Stimulated activated naive CD8-positive, alpha-beta T cell treated with anti-CD3 and anti-CD28 coated beads, Interleukin-15, amount 100 ng/mL, for 72 hours (primary cell): Measurements from ENCODE around the gene CCDC171.
"Not testable (repeated sequence)": the region's sequence is repeated elsewhere in the genome, so short reads cannot be mapped to it uniquely, and the experiment has no call there.

Source experiments
- ATAC-seq: fragments of 150-1000 bp; cut with Tn5 transposase; 2 replicates; pipeline ENCODE4 v1.10.0; 2021; ENCODE audit warnings: mild to moderate bottlenecking, moderate library complexity
- DNase-seq, 2 donors: peaks; one replicate each; pipeline ENCODE4 v3.0.0; 2021 to 2022
- H3K27ac Mint-ChIP-seq, 2 donors: one replicate each; pipeline ENCODE4 v1.8.0; 2022; ENCODE audit warnings: mild to moderate bottlenecking in 2 of 2, mixed read lengths in 2 of 2, moderate library complexity in 2 of 2
- H3K27me3 Mint-ChIP-seq: one replicate; pipeline ENCODE4 v1.8.0; 2022; ENCODE audit warnings: mixed read lengths
- H3K4me1 Mint-ChIP-seq: one replicate; pipeline ENCODE4 v1.8.0; 2022; ENCODE audit warnings: mild to moderate bottlenecking, mixed read lengths
- H3K4me3 Mint-ChIP-seq, 2 donors: one replicate each; pipeline ENCODE4 v1.8.0; 2022; ENCODE audit warnings: mild to moderate bottlenecking in 2 of 2, mixed read lengths in 2 of 2, moderate library complexity in 1 of 2
- H3K9me3 Mint-ChIP-seq, 2 donors: one replicate each; pipeline ENCODE4 v1.8.0; 2022; ENCODE audit warnings: mixed read lengths in 2 of 2

The CCDC171 gene

GRCh38 chr9:15552636-15553527 is at the start of gene CCDC171:
Gene CCDC171 (plus strand): TSS chr9:15553043. CDS start chr9:15564089, 11,046 bp downstream.
- Mint-ChIP-seq H3K4me1 (peaks cover 15% of the 10 kb centered on the region), H3K4me3 (peak within 1 kb of the TSS; percentile 96 to 98), H3K9me3 (no peaks in the 10 kb centered on the region), H3K27me3 (no peaks in the 10 kb centered on the region), H3K27ac (peak within 1 kb of the TSS; percentile 90 to 97)
- DNase-seq (peak; percentile 82 to 88), ATAC-seq (peak; percentile 88)

GRCh38 chr9:15505921-15506320 is 46.9 kb upstream of the CCDC171 start:
- ATAC-seq: no peak
- no peaks in the 10 kb centered on the region for H3K9me3 Mint-ChIP-seq
- peaks cover 60% of the 10 kb centered on the region for H3K4me1 Mint-ChIP-seq
- DNase-seq: no peak
- no peak overlapping the region for H3K27ac Mint-ChIP-seq
- H3K4me3 Mint-ChIP-seq: no peak overlapping the region
- H3K27me3 Mint-ChIP-seq: no peaks in the 10 kb centered on the region

GRCh38 chr9:15509931-15510788 is 42.7 kb upstream of the CCDC171 start:
- ATAC-seq: peak; percentile 65
- DNase-seq: peak; percentile 57 to 71
- peaks cover 64% of the 10 kb centered on the region for H3K4me1 Mint-ChIP-seq
- peak overlapping the region; percentile 94 to 99 for H3K27ac Mint-ChIP-seq
- no peaks in the 10 kb centered on the region for H3K9me3 Mint-ChIP-seq
- no peaks in the 10 kb centered on the region for H3K27me3 Mint-ChIP-seq
- H3K4me3 Mint-ChIP-seq: peak overlapping the region; percentile 89 to 90

- H3K27me3 Mint-ChIP-seq: no peaks in the 10 kb centered on the region
- H3K9me3 Mint-ChIP-seq: no peaks in the 10 kb centered on the region
- H3K4me3 Mint-ChIP-seq: peak within 1 kb of the TSS; percentile 90 to 91
- peak within 1 kb of the TSS; percentile 100 for H3K27ac Mint-ChIP-seq
- peak; percentile 91 for ATAC-seq
- peaks cover 59% of the 10 kb centered on the region for H3K4me1 Mint-ChIP-seq
- DNase-seq: peak; percentile 89 to 93
Measured at GRCh38 chr9:15510789-15511575, 41.9 kb upstream of the CCDC171 start, which contains the start of gene PSIP1. Gene PSIP1 (minus strand): TSS chr9:15510970. CDS start chr9:15510188, 782 bp downstream.

GRCh38 chr9:15512204-15512603 is 40.6 kb upstream of the CCDC171 start:
- peaks cover 47% of the 10 kb centered on the region for H3K4me1 Mint-ChIP-seq
- DNase-seq (no peak), ATAC-seq (no peak)
- no peaks in the 10 kb centered on the region for H3K27me3 Mint-ChIP-seq
- peak overlapping the region in 1 of 2 donors; percentile 33 for H3K4me3 Mint-ChIP-seq
- H3K9me3 Mint-ChIP-seq: no peaks in the 10 kb centered on the region
- H3K27ac Mint-ChIP-seq: peak overlapping the region in 1 of 2 donors; percentile 75

- no peaks in the 10 kb centered on the region for H3K27me3 Mint-ChIP-seq
- no peaks in the 10 kb centered on the region for H3K9me3 Mint-ChIP-seq
- H3K4me1 Mint-ChIP-seq: peaks cover 46% of the 10 kb centered on the region
- DNase-seq: no peak
- H3K4me3 Mint-ChIP-seq: no peak overlapping the region
- H3K27ac Mint-ChIP-seq: no peak overlapping the region
- no peak for ATAC-seq
Measured at GRCh38 chr9:15512889-15513288, 40.0 kb upstream of the CCDC171 start.

GRCh38 chr9:15513335-15513734 is 39.5 kb upstream of the CCDC171 start:
- no peak for ATAC-seq
- H3K4me1 Mint-ChIP-seq: peaks cover 41% of the 10 kb centered on the region
- no peaks in the 10 kb centered on the region for H3K27me3 Mint-ChIP-seq
- peak; percentile 17 to 25 for DNase-seq
- H3K9me3 Mint-ChIP-seq: no peaks in the 10 kb centered on the region
- H3K27ac Mint-ChIP-seq: no peak overlapping the region
- H3K4me3 Mint-ChIP-seq: no peak overlapping the region

- no peak for ATAC-seq
- no peaks in the 10 kb centered on the region for H3K27me3 Mint-ChIP-seq
- H3K9me3 Mint-ChIP-seq: no peaks in the 10 kb centered on the region
- no peak overlapping the region for H3K4me3 Mint-ChIP-seq
- no peak for DNase-seq
- H3K27ac Mint-ChIP-seq: no peak overlapping the region
- H3K4me1 Mint-ChIP-seq: no peaks in the 10 kb centered on the region
Measured at GRCh38 chr9:15519831-15520230, 33.0 kb upstream of the CCDC171 start.

GRCh38 chr9:15521254-15521653 is 31.6 kb upstream of the CCDC171 start:
- ATAC-seq (no peak), DNase-seq (no peak)
- no peak overlapping the region for H3K27ac Mint-ChIP-seq
- H3K4me1 Mint-ChIP-seq: no peaks in the 10 kb centered on the region
- no peaks in the 10 kb centered on the region for H3K27me3 Mint-ChIP-seq
- H3K4me3 Mint-ChIP-seq: no peak overlapping the region
- no peaks in the 10 kb centered on the region for H3K9me3 Mint-ChIP-seq

- Mint-ChIP-seq H3K9me3 (no peaks in the 10 kb centered on the region), H3K27ac (no peak overlapping the region), H3K27me3 (no peaks in the 10 kb centered on the region), H3K4me1 (no peaks in the 10 kb centered on the region), H3K4me3 (no peak overlapping the region)
- no peak for ATAC-seq
- no peak for DNase-seq
Measured at GRCh38 chr9:15522130-15522755, 30.6 kb upstream of the CCDC171 start.

GRCh38 chr9:15524845-15525455 is 27.9 kb upstream of the CCDC171 start:
- DNase-seq: no peak
- H3K27ac Mint-ChIP-seq: no peak overlapping the region
- ATAC-seq: no peak
- H3K4me1 Mint-ChIP-seq: peaks cover 9% of the 10 kb centered on the region
- no peak overlapping the region for H3K4me3 Mint-ChIP-seq
- no peaks in the 10 kb centered on the region for H3K9me3 Mint-ChIP-seq
- H3K27me3 Mint-ChIP-seq: no peaks in the 10 kb centered on the region

GRCh38 chr9:15525958-15526357 is 26.9 kb upstream of the CCDC171 start:
- Mint-ChIP-seq H3K4me1 (peaks cover 12% of the 10 kb centered on the region), H3K27me3 (no peaks in the 10 kb centered on the region), H3K27ac (no peak overlapping the region), H3K4me3 (no peak overlapping the region), H3K9me3 (no peaks in the 10 kb centered on the region)
- no peak for ATAC-seq
- DNase-seq: no peak

GRCh38 chr9:15527035-15527434 is 25.8 kb upstream of the CCDC171 start:
- not testable (repeated sequence) for H3K27ac Mint-ChIP-seq, H3K4me3 Mint-ChIP-seq, ATAC-seq, DNase-seq, H3K9me3 Mint-ChIP-seq, H3K27me3 Mint-ChIP-seq
- peaks cover 19% of the 10 kb centered on the region for H3K4me1 Mint-ChIP-seq

GRCh38 chr9:15529566-15530324 is 23.1 kb upstream of the CCDC171 start:
- no peaks in the 10 kb centered on the region for H3K9me3 Mint-ChIP-seq

More at GRCh38 chr9:15529566-15530324, 23.1 kb upstream of the CCDC171 start:
- H3K27me3 Mint-ChIP-seq: no peaks in the 10 kb centered on the region
- peaks cover 30% of the 10 kb centered on the region for H3K4me1 Mint-ChIP-seq
- peak; percentile 62 for ATAC-seq
- H3K4me3 Mint-ChIP-seq: no peak overlapping the region
- peak overlapping the region in 1 of 2 donors; percentile 4 for H3K27ac Mint-ChIP-seq
- DNase-seq: peak in 1 of 2 donors; percentile 18
